GM23338 (cell line): ENCODE data around the gene SMYD5. TPM values are rescaled to one million over a fixed set of nuclear protein-coding genes. Genes with fewer than 3 reads are reported as not detected.

ENCODE experiments used
- ATAC-seq: fragments of 200-7000 bp; cut with Tn5 transposase; 3 replicates; pipeline ENCODE4 v1.9.1; 2020
- DNase-seq: peaks from one replicate; pipeline ENCODE4 v3.0.0-alpha.2; 2015; ENCODE audit warnings: low spot score
- H2AFZ ChIP-seq: fragments of 200-600 bp; sonication (generic); 2 replicates; pipeline ENCODE4 v1.8.0; 2016; ENCODE audit warnings: antibody characterized with exemption, mild to moderate bottlenecking, moderate library complexity
- H3F3A ChIP-seq: fragments of 200-600 bp; sonication (generic); replicated peaks from 2 replicates; pipeline ENCODE4 v1.8.0; 2017; ENCODE audit warnings: antibody characterized with exemption, mixed run types, low read depth
- H3K27ac ChIP-seq: fragments of 200-600 bp; sonication (generic); 2 replicates; pipeline ENCODE4 v1.6.1; 2016; ENCODE audit warnings: low read depth
- H3K27me3 ChIP-seq: fragments of 200-600 bp; sonication (generic); 2 replicates; pipeline ENCODE4 v1.8.0; 2016; ENCODE audit warnings: mild to moderate bottlenecking, mixed run types, moderate library complexity; ENCODE audit not compliant: insufficient read depth
- H3K36me3 ChIP-seq: fragments of 200-600 bp; sonication (generic); 2 replicates; pipeline ENCODE4 v1.8.0; 2016; ENCODE audit warnings: mild to moderate bottlenecking; ENCODE audit not compliant: insufficient read depth
- H3K4me1 ChIP-seq: fragments of 200-600 bp; sonication (generic); 2 replicates; pipeline ENCODE4 v1.8.0; 2016; ENCODE audit warnings: mild to moderate bottlenecking, moderate library complexity; ENCODE audit not compliant: insufficient read depth
- H3K4me2 ChIP-seq: fragments of 200-600 bp; sonication (generic); 2 replicates; pipeline ENCODE4 v1.7.1; 2017; ENCODE audit warnings: mixed run types
- H3K4me3 ChIP-seq: fragments of 200-600 bp; sonication (generic); 2 replicates; pipeline ENCODE4 v1.6.1; 2016; ENCODE audit warnings: mixed run types
- H3K79me2 ChIP-seq: fragments of 200-600 bp; sonication (generic); replicated peaks from 2 replicates; pipeline ENCODE4 v1.8.0; 2017; ENCODE audit warnings: mild to moderate bottlenecking; ENCODE audit not compliant: insufficient read depth
- H3K9me2 ChIP-seq: fragments of 200-600 bp; sonication (generic); 2 replicates; pipeline ENCODE4 v1.8.0; 2017; ENCODE audit not compliant: insufficient read depth
- H4K20me1 ChIP-seq: fragments of 200-600 bp; sonication (generic); replicated peaks from 2 replicates; pipeline ENCODE4 v1.8.0; 2017; ENCODE audit warnings: mild to moderate bottlenecking; ENCODE audit not compliant: insufficient read depth
- H3K27ac Mint-ChIP-seq: 2 replicates; pipeline ENCODE4 v1.8.0; 2020; ENCODE audit warnings: inconsistent platforms, mild to moderate bottlenecking, moderate library complexity, mixed read lengths
- H3K27me3 Mint-ChIP-seq: 3 replicates; pipeline ENCODE4 v1.8.0; 2022; ENCODE audit warnings: low read depth, mild to moderate bottlenecking, moderate library complexity, mixed read lengths, inconsistent platforms; ENCODE audit not compliant: insufficient read depth, poor library complexity
- H3K36me3 Mint-ChIP-seq: 3 replicates; pipeline ENCODE4 v1.8.0; 2021; ENCODE audit warnings: low read depth, mild to moderate bottlenecking, inconsistent platforms, moderate library complexity, mixed read lengths
- H3K4me1 Mint-ChIP-seq: 3 replicates; pipeline ENCODE4 v1.8.0; 2020; ENCODE audit warnings: mild to moderate bottlenecking, inconsistent platforms, mixed read lengths
- H3K4me3 Mint-ChIP-seq: 3 replicates; pipeline ENCODE4 v1.8.0; 2021; ENCODE audit warnings: moderate library complexity, mild to moderate bottlenecking, inconsistent platforms, mixed read lengths
- H3K9me3 Mint-ChIP-seq: 3 replicates; pipeline ENCODE4 v1.8.0; 2020; ENCODE audit warnings: moderate library complexity, mild to moderate bottlenecking, inconsistent platforms, mixed read lengths
- CREB1 ChIP-seq: fragments of 250-450 bp; sonication (Bioruptor Pico); IDR thresholded peaks from 2 replicates; pipeline ENCODE4 v1.5.0; 2020; ENCODE audit warnings: low read depth, mild to moderate bottlenecking, moderate library complexity
- CTCF ChIP-seq, 2 experiments: fragments of 200-600 bp in 1 of 2; sonication (generic) in 1 of 2; conservative IDR thresholded peaks; 2 replicates each; pipeline versions ENCODE4 v1.5.1 to v1.6.1; 2016 to 2017; ENCODE audit warnings: antibody characterized with exemption in 2 of 2, low read depth in 2 of 2, mild to moderate bottlenecking in 2 of 2, moderate library complexity in 1 of 2
- EZH2 ChIP-seq: fragments of 200-600 bp; sonication (generic); IDR thresholded peaks from one replicate; pipeline ENCODE4 v1.8.0; 2017; ENCODE audit warnings: antibody characterized with exemption, mild to moderate bottlenecking, low read depth; ENCODE audit not compliant: unreplicated experiment
- EZH2phosphoT487 ChIP-seq: fragments of 200-600 bp; sonication (generic); IDR thresholded peaks from one replicate; pipeline ENCODE4 v1.8.1; 2018; ENCODE audit warnings: antibody characterized with exemption; ENCODE audit not compliant: unreplicated experiment
- STAT1 ChIP-seq: IDR thresholded peaks from one replicate; pipeline ENCODE4 v1.6.1; 2016; ENCODE audit warnings: antibody characterized with exemption; ENCODE audit not compliant: unreplicated experiment
- polyA plus RNA-seq: library from polyadenylated mRNA; unstranded; fragments of >200 nt; fragmentation: Nextera tagmentation; extraction: Ambion mirVana; gene quantifications from 2 replicates; pipeline ENCODE4 v1.2.1, GENCODE V29; 2016
- total RNA-seq: library from RNA; depleted of rRNA; stranded (reverse); fragments of >200 nt; shearing (Covaris generic); gene quantifications from 2 replicates; pipeline ENCODE4 v1.2.3, GENCODE V29; 2014

SMYD5 gene
- total and polyA plus RNA-seq, 2 experiments from 2014 or later: 20.5 to 45.8 TPM

- peaks cover 56% of the 10 kb centered on the region for H3K27me3 Mint-ChIP-seq
Measured at GRCh38 chr2:73176205-73176880, 37.7 kb upstream of the SMYD5 start.

GRCh38 chr2:73176881-73177644 lies 37.0 kb upstream of the SMYD5 start:
- Histone ChIP-seq H3K4me1 (peaks cover 17% of the 10 kb centered on the region), H3K4me2 (peak overlapping the region; percentile 93), H3K9me2 (no peaks in the 10 kb centered on the region), H3K27me3 (peaks cover 85% of the 10 kb centered on the region), H3F3A (peaks cover 3% of the 10 kb centered on the region; the same call in 1 of the 2 replicates), H3K79me2 (no peaks in the 10 kb centered on the region), H2AFZ (peak overlapping the region; percentile 98), H3K36me3 (no peaks in the 10 kb centered on the region), H4K20me1 (no peaks in the 10 kb centered on the region), H3K4me3 (peak overlapping the region; percentile 83), H3K27ac (no peak overlapping the region)
- peak overlapping the region; percentile 86 for H3K4me3 Mint-ChIP-seq
- ATAC-seq (peak; percentile 70), DNase-seq (peak; percentile 91)
- H3K27me3 Mint-ChIP-seq: peaks cover 56% of the 10 kb centered on the region
- H3K36me3 Mint-ChIP-seq: no peaks in the 10 kb centered on the region
- no peaks in the 10 kb centered on the region for H3K9me3 Mint-ChIP-seq
- H3K27ac Mint-ChIP-seq: no peak overlapping the region
- TF ChIP-seq EZH2 (no peak), CTCF (conservative IDR thresholded peaks at IDR 0.05; ENCODE audit: low read depth in 2 of 2) (peak; percentile 72 to 98), CREB1 (CRISPR knock-in tag) (0 out of 2 replicates have a peak, but pooled peaks have one; percentile 49)
- peaks cover 27% of the 10 kb centered on the region for H3K4me1 Mint-ChIP-seq

More at GRCh38 chr2:73176205-73176880, 37.7 kb upstream of the SMYD5 start:
- Mint-ChIP-seq H3K4me3 (peak overlapping the region; percentile 86), H3K36me3 (no peaks in the 10 kb centered on the region), H3K27ac (no peak overlapping the region), H3K4me1 (peaks cover 27% of the 10 kb centered on the region), H3K9me3 (no peaks in the 10 kb centered on the region)
- ATAC-seq (peak; percentile 4), DNase-seq (peak; percentile 49)
- Histone ChIP-seq H3K4me3 (peak overlapping the region; percentile 83), H3K9me2 (no peaks in the 10 kb centered on the region), H3K27me3 (peaks cover 85% of the 10 kb centered on the region), H3K4me1 (peaks cover 17% of the 10 kb centered on the region), H3K27ac (no peak overlapping the region), H3K4me2 (peak overlapping the region; percentile 93), H3K36me3 (no peaks in the 10 kb centered on the region), H4K20me1 (no peaks in the 10 kb centered on the region), H3K79me2 (no peaks in the 10 kb centered on the region), H2AFZ (peak overlapping the region; percentile 98), H3F3A (peaks cover 3% of the 10 kb centered on the region; the same call in 1 of the 2 replicates)
- TF ChIP-seq EZH2phosphoT487: peak; percentile 31
- no peak for TF ChIP-seq STAT1
- peak; percentile 86 for TF ChIP-seq EZH2
